K562 treated with DMSO at 1 percent for 4 hours (cell line): ENCODE results near the gene BNIPL. TPM values are rescaled to one million over a fixed set of nuclear protein-coding genes. Genes with fewer than 3 reads are reported as not detected.

ENCODE experiments used
- total RNA-seq: library from RNA; unstranded; fragments of 300-600 nt; gene quantifications from 2 replicates; pipeline ENCODE4 v1.2.3, GENCODE V29; 2022; ENCODE audit not compliant: insufficient read depth

BNIPL gene, protein sequence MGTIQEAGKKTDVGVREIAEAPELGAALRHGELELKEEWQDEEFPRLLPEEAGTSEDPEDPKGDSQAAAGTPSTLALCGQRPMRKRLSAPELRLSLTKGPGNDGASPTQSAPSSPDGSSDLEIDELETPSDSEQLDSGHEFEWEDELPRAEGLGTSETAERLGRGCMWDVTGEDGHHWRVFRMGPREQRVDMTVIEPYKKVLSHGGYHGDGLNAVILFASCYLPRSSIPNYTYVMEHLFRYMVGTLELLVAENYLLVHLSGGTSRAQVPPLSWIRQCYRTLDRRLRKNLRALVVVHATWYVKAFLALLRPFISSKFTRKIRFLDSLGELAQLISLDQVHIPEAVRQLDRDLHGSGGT
- total RNA-seq, result 0.73 and 2.2 TPM in 2 replicates

GRCh38 chr1:151036356-151036755, at the start of gene BNIPL:
BNIPL (plus strand) TSS chr1:151036586; CDS start chr1:151036726, 140 bp downstream.

DNA sequence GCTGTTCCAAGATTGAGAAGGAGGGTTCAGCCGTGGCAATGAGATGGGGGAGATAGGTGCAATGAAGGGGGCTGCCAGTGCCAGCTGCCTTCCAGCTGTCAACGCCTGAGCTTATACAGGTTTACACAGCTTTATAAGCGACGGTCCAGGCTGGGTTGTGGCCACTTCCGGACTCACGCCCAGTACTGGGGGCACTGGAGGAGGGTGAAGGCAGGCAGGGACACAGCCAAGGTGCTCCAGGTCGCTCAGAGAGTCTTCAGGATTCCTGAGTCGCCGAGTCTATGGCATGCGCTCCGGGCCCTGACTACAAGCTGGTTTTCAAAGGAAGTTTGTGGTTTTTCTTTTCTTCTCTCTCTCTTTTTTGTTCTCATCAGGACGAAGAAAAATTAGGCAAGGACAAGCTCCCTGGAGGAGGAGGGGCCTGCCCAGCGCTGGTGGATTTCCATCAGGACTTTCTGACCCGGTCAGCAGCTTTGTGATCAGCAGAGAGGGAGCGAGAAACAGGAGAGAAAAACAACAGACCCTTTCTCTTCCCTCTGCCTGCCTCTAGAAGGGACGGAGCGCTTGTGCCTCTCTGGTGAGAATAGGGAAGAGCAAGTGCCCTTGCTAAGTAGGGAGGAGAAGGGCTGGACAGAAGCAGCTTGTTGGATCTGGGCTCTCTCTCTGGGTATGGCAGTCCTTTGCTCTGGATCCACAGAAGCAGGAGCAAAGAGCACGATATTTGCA, 29.9 kb upstream of the BNIPL start, which contains the start of gene MINDY1:
Gene MINDY1, minus strand, starts transcription at position 576 of the 726 bp plus-strand sequence. CDS start 4,285 bp downstream, outside the sequence.

DNA sequence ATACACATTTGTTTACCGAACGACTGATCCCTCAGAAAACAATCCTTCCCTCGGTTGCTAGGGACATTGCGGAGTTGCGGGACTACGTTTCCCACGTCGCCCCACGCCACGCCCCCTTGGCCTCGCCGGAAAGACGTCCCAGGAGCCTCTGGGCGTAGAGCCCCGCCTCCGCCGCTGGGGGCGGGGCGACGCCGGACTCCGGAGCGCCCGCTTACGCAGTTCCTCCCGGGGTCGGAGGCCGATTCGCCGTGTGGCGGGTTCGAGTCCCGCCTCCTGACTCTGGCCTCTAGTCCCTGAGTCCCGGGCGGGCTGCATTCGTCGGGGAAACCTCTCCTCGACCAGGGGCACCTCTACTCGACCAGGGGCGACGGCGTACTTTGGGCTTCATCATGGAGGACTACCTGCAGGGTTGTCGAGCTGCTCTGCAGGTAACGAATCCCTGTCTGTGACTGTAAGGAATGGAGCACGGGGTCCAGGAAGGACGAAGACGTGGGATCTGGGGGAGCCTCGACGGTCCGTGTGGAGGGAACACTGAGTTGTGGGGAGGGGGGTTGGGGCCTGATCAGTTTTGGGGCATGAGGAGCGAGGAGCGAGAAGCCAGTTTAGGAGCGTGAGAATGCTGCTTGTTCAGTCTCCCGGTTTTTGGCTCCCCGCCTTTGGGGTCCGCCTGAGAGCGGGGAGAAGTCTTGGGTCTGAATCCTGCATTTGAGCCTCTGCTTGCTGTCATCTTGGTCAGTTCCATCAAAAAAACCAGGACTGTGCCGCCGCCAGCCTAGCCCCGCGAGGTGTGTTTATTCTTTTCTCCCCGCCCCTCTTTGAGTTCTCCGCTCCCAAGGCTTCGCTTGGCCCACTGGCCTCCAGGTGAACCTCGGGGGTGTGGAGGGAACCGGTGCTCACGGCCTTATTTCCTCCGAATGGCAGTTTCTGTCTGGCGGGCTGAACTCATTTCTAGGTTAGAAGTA, 27.9 kb upstream of the BNIPL start, which contains the start of gene PRUNE1:
Gene PRUNE1, plus strand, starts transcription at position 206 of the 962 bp plus-strand sequence. Its CDS starts 184 bp downstream, at position 390.

GRCh38 chr1:151047591-151047924, 11.2 kb downstream of the BNIPL start, which contains the start of gene C1orf56:
C1orf56 (plus strand) TSS chr1:151047751; CDS start chr1:151047848, 97 bp downstream.

DNA sequence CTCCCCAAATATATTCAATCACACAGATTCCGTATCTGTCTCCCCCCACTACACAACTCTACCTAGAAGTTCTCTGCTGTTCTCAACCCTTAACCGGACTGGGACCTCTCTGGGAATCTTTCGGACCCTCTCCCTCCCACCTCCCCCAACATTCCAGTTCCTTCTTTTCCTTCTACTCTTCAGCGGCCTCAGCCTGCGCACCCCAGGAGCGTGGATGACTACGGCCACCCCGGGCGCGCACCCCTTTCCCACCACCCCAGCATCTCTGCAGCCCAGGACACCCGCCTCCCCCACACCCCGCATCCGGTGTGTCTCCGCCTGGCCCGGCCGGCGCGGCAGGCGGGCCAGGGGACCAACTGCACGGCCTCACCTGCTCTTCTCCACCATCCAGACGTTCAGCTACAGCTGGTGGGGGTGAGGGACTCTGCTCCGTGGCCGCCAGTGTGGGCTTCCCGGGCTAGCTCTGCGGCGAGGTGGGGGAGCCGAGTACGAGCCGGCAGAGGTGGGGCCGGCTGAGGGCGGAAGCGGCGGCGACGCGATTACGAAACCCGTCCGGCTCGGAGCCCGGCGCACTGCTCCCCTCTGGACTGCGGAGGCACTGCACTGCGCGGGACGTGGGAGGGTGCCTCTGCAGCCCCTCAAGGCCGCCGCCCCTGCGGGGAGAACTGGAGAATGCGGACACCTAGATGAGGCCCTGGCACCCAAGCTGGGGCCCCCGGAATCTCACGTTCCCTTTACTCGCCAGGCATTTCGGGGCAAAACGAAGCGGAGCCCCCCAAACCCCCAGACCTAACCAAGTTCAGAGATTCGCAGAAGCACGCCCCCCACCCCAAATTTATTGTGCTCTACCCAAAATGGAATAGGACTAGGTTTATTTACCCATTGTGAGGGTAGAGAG, 23.0 kb downstream of the BNIPL start, which contains the start of gene CDC42SE1:
Gene CDC42SE1, minus strand, starts transcription at position 514 of the 898 bp plus-strand sequence. CDS start 3,892 bp downstream, outside the sequence.

GRCh38 chr1:151060007-151060656, 23.7 kb downstream of the BNIPL start, which contains the start of gene MLLT11:
MLLT11 (plus strand) TSS chr1:151060397; CDS start chr1:151067225, 6,828 bp downstream.

DNA sequence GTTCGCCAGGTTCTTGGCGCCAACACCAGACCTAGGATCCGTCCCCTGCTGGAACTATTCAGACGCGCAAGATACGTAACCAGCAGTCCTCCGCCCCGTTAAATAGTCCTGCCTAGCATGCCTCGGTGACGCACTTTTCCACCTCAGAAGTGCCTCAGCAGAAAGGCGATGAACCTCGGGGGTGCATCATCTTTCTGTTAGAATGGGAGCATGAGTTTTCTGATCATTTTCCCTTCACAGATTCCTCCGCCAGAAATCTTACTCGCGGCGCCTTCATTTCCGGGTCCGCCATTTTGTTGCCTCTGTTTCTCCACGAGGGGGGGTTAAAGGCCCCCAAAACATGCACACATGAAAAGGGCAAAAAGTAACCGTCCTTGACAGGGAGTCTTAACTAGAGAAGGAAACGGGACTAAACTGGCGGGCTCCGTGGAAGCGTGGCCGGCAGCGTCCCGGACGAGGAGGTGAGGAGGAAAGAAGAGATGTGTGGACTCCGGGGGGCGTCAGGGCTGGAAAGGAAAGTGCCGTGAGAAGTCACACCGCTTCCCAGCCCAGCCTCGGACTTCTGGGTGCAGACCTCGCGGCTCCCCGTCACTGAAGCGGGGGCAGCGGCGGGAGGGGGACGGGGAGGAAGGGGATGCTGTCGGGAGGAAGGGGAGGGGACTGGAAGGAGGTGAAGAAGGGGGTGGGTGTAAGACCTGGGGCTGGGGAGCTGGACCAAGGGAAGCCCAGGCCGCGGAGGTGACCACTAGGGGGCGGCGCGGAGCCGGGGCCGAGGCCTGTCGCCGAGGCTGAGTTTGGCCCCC, 34.3 kb downstream of the BNIPL start, which contains the start of gene GABPB2:
Gene GABPB2, plus strand, starts transcription at position 288 of the 803 bp plus-strand sequence. CDS start 17,429 bp downstream, outside the sequence.

Other genes with a start within 250 kb of the BNIPL start
- gene CTSK, start 228.3 kb upstream of the BNIPL start, total RNA-seq, result 8.9 and 10.8 TPM in 2 replicates
- gene ARNT, start 160.0 kb upstream of the BNIPL start, total RNA-seq, result 15.9 and 17.5 TPM in 2 replicates
- not detected in 2 replicates for gene CTXND2, start 149.4 kb upstream of the BNIPL start, total RNA-seq
- gene SETDB1, start 110.2 kb upstream of the BNIPL start, total RNA-seq, result 12.7 and 16.5 TPM in 2 replicates
- gene CERS2, start 61.8 kb upstream of the BNIPL start, total RNA-seq, result 178 and 212 TPM in 2 replicates
- gene ANXA9, start 54.3 kb upstream of the BNIPL start, total RNA-seq, result 1.9 and 2.9 TPM in 2 replicates
- 8.5 and 11.2 TPM in 2 replicates for gene MINDY1, start 29.7 kb upstream of the BNIPL start, total RNA-seq
- gene PRUNE1, start 28.1 kb upstream of the BNIPL start, total RNA-seq, result 9.7 and 13.9 TPM in 2 replicates
- gene C1orf56, start 11.2 kb downstream of the BNIPL start, total RNA-seq, result 2.8 and 3.7 TPM in 2 replicates
- 37.7 and 44.2 TPM in 2 replicates for gene CDC42SE1, start 23.0 kb downstream of the BNIPL start, total RNA-seq
- gene MLLT11, start 23.8 kb downstream of the BNIPL start, total RNA-seq, result 6.1 TPM in 2 replicates
- 3.3 and 5.0 TPM in 2 replicates for gene GABPB2, start 34.2 kb downstream of the BNIPL start, total RNA-seq
- gene SEMA6C, start 110.0 kb downstream of the BNIPL start, total RNA-seq, result 2.6 and 4.4 TPM in 2 replicates
- not detected in 2 replicates for gene TNFAIP8L2, start 120.1 kb downstream of the BNIPL start, total RNA-seq
- gene LYSMD1, start 129.3 kb downstream of the BNIPL start, total RNA-seq, result 1.6 and 3.4 TPM in 2 replicates
- 37.1 and 44.6 TPM in 2 replicates for gene SCNM1, start 129.6 kb downstream of the BNIPL start, total RNA-seq
- 3.8 TPM in 1 of 2 replicates, not detected in the other for gene TMOD4, start 139.4 kb downstream of the BNIPL start, total RNA-seq
- 58.4 and 60.6 TPM in 2 replicates for gene VPS72, start 153.6 kb downstream of the BNIPL start, total RNA-seq
- gene PIP5K1A, start 162.0 kb downstream of the BNIPL start, total RNA-seq, result 17.1 and 23.3 TPM in 2 replicates
- 281 and 328 TPM in 2 replicates for gene PSMD4, start 218.1 kb downstream of the BNIPL start, total RNA-seq
- gene ZNF687, start 245.7 kb downstream of the BNIPL start, total RNA-seq, result 32.1 and 35.0 TPM in 2 replicates